ENCODE data around the gene KPNB1.

KPNB1 gene

DNA sequence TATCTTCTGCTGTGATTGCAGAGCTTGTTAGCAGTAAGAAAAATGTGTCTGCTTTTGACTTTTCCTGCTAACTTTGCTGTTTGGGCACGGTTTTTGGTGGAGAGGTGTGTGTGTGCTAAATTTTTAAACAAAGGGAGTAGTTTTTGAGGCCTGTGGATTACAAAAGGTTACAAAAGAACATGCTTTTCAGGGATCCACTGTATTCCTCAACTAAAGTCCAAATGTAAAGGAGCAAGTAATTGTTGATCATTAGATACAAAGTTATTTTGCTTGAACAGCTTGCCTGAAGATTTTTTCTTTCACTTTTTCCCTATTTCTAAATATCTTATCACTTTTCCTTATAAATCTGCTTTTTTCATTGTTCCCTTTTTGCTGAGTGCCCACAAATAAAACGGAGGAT, 2.0 kb downstream of the KPNB1 start:
- H3K27ac ChIP-seq, result peak overlapping the region; percentile 94
- TF ChIP-seq, protein P1, sequence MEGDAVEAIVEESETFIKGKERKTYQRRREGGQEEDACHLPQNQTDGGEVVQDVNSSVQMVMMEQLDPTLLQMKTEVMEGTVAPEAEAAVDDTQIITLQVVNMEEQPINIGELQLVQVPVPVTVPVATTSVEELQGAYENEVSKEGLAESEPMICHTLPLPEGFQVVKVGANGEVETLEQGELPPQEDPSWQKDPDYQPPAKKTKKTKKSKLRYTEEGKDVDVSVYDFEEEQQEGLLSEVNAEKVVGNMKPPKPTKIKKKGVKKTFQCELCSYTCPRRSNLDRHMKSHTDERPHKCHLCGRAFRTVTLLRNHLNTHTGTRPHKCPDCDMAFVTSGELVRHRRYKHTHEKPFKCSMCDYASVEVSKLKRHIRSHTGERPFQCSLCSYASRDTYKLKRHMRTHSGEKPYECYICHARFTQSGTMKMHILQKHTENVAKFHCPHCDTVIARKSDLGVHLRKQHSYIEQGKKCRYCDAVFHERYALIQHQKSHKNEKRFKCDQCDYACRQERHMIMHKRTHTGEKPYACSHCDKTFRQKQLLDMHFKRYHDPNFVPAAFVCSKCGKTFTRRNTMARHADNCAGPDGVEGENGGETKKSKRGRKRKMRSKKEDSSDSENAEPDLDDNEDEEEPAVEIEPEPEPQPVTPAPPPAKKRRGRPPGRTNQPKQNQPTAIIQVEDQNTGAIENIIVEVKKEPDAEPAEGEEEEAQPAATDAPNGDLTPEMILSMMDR (conservative IDR thresholded peaks at IDR 0.05), result no peak

DNA sequence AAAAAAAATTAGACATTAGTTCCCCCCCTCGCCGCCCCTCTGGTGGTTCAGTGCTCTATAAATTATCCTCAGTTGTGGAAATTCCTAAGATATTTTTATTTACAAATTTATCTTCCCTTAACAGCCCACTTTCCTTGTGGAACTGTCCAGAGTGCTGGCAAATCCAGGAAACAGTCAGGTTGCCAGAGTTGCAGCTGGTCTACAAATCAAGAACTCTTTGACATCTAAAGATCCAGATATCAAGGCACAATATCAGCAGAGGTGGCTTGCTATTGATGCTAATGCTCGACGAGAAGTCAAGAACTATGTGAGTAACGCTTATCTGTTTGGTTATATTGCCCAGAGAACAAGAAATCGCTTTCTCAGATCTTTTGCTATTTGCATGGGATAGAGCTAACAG, 2.9 kb downstream of the KPNB1 start:
- H3K27ac ChIP-seq, result peak overlapping the region; percentile 94; the same call in 1 of the 2 replicates
- TF ChIP-seq, protein P1 (conservative IDR thresholded peaks at IDR 0.05), result no peak

DNA sequence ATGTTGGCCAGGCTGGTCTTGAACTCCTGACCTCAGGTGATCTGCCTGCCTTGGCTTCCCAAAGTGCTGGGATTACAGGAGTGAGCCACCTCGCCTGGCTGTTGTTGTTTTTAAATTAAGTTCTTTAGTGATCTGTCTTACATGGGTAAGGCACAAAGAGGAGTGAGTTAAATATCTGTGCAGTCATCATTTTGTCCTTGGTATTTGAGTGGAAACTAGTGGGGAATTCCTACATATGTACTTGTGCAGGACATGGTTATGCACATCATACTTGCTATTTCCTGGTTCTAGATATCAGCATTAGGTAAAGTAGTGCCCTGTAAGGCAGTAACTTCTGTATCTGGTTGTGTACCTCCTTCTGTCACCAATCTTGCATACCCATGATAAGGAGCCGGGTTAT, 3.7 kb downstream of the KPNB1 start:
- TF ChIP-seq, protein P1 (conservative IDR thresholded peaks at IDR 0.05), result no peak
- H3K27ac ChIP-seq, result peak overlapping the region; percentile 94; the same call in 1 of the 2 replicates

DNA sequence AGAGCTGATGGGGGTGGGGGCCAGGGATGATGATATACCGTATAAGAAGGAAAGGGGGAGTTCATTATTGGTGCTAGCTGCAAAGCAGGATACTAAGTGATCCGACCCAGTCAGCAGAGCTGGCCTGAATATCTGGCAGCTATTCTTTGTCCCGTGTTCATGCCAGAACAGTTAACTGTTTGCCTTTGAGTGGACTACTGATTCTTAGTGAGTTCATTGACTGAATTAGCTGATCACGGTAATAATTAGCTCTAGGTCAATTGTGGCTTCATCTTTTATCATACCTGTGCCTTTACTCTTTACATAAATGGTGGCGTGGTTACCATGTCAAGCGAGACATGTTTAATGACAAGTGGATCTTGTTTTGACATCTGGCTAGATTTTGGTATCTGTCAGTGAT, 5.3 kb downstream of the KPNB1 start:
- H3K27ac ChIP-seq, result peak overlapping the region; percentile 94
- TF ChIP-seq, protein P1 (conservative IDR thresholded peaks at IDR 0.05), result no peak

DNA sequence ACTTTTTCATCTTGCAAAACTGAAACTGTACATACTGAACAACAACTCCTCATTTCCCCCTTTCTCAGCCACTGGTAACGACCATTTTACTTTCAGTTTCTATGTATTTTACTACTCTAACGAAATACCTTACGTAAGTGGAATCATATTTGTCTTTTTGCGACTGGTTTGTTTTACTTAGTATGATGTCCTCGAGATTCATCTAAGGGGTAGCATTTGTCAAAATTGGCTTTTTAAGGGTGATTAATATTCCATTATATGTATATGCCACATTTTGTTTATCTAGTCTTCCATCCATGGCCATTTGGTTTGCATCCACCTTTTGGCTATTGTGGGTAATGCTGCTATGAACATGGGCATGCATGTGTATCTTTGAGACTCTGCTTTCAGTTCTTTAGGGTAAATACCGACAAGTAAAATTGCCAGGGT, 10.4 kb downstream of the KPNB1 start:
- TF ChIP-seq, protein P1 (conservative IDR thresholded peaks at IDR 0.05), result no peak
- H3K27ac ChIP-seq, result peak overlapping the region; percentile 24; the same call in 1 of the 2 replicates

DNA sequence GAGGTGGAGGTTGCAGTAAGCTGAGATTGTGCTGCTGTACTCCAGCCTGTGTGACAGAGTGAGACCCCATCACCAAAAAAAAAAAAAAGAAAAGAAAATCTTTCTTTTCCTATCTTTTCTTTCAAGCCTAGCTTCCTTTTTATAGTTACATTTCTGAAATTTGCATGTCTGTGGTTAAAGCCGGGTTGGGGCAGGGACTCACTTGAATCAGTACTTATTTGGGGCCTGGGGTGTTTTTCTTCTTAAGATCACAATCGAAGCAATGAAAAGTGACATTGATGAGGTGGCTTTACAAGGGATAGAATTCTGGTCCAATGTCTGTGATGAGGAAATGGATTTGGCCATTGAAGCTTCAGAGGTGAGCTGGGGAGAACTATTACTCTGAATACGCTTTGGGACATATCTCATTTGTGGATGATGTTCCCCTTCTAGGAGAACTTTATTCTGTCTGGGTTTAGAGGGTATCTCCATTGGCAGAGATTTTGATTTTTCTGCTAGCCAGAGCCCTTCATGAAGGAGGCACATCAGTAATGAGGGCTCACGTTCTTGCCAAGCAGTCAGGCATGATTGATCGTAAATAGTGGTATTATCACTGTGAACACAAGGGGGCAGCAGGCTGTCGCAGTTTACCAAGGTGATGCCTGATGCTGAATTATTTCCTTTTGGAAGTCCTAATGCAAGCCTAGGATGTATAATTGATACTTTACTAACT, 14.3 kb downstream of the KPNB1 start:
- TF ChIP-seq, protein P1 (conservative IDR thresholded peaks at IDR 0.05), result peak; percentile 91
- peak overlapping the region; percentile 12; the same call in 1 of the 2 replicates for H3K27ac ChIP-seq

DNA sequence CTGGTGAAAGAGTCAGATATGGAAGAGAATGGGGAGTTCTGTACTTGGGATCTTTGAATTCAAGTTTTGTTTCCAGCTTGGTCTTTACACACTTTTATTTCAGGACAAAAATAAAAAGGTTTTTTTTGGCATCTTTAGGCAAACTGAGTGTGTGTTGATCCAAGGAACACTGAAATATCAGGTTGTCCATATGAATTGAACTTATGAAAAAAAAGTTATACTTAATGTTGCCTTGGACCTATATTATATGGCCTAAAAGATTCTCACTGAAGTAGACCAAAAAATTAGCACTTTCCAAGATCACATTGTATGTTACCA, 14.9 kb downstream of the KPNB1 start:
- TF ChIP-seq, protein P1 (conservative IDR thresholded peaks at IDR 0.05), result peak; percentile 24
- peak overlapping the region; percentile 7; the same call in 1 of the 2 replicates for H3K27ac ChIP-seq

All from VCaP (cell line).